Activated naive CD4-positive, alpha-beta T cell treated with anti-CD3 and anti-CD28 coated beads for 36 hours (primary cell): ENCODE measurements around the gene SERF1A. TPM values are rescaled to one million over a fixed set of nuclear protein-coding genes. Genes with fewer than 3 reads are reported as not detected.
"Not testable (repeated sequence)": the region's sequence is repeated elsewhere in the genome, so short reads cannot be mapped to it uniquely, and the experiment has no call there.

Experiments used
- CTCF ChIA-PET: fragments of 350-600 bp; sonication (Branson Sonifier 250); formaldehyde crosslinking; loops from one replicate; lab custom pipeline; 2021; ENCODE audit warnings: antibody characterized with exemption; lab: Charles Lee
- DNase-seq: peaks from one replicate; pipeline ENCODE4 v3.0.0-alpha.2; 2020
- H3K27ac Mint-ChIP-seq: one replicate; pipeline ENCODE4 v1.8.0; 2021; ENCODE audit warnings: mild to moderate bottlenecking, mixed read lengths
- H3K27me3 Mint-ChIP-seq: one replicate; pipeline ENCODE4 v1.8.0; 2021; ENCODE audit warnings: low read depth, mixed read lengths
- H3K36me3 Mint-ChIP-seq: one replicate; pipeline ENCODE4 v1.8.0; 2021; ENCODE audit warnings: low read depth, mixed read lengths
- H3K4me1 Mint-ChIP-seq: one replicate; pipeline ENCODE4 v1.8.0; 2021; ENCODE audit warnings: low read depth, mixed read lengths
- H3K4me3 Mint-ChIP-seq: one replicate; pipeline ENCODE4 v1.8.0; 2021; ENCODE audit warnings: mild to moderate bottlenecking, moderate library complexity, mixed read lengths
- H3K9me3 Mint-ChIP-seq: one replicate; pipeline ENCODE4 v1.8.0; 2021; ENCODE audit warnings: mixed read lengths
- intact Hi-C: fragments of 100-400 bp; cut with micrococcal nuclease; formaldehyde crosslinking; loops from one replicate; pipeline ENCODE4 v1.15.1; 2023
- total RNA-seq, 2 experiments: library from RNA; stranded (reverse); gene quantifications; one replicate each; pipeline ENCODE4 v1.2.3, GENCODE V29; 2021

SERF1A gene
- total RNA-seq = 10 to 100 TPM in 1 of 2 experiments, 1 to 10 TPM in 1; 10.0 to 10.7 TPM

- H3K4me3 Mint-ChIP-seq, DNase-seq, H3K4me1 Mint-ChIP-seq, H3K27me3 Mint-ChIP-seq, H3K27ac Mint-ChIP-seq, intact Hi-C loops, CTCF ChIA-PET, H3K9me3 Mint-ChIP-seq, H3K36me3 Mint-ChIP-seq: not testable (repeated sequence)
Measured at GRCh38 chr5:70900533-70901271, at the start of gene SERF1A. TSS of gene SERF1A (plus strand) at chr5:70900669. CDS start at chr5:70900870, 201 bp downstream.

GRCh38 chr5:70866778-70867177, 33.7 kb upstream of the SERF1A start:
- CTCF ChIA-PET, H3K4me1 Mint-ChIP-seq, H3K9me3 Mint-ChIP-seq, H3K27ac Mint-ChIP-seq, H3K27me3 Mint-ChIP-seq, H3K36me3 Mint-ChIP-seq, H3K4me3 Mint-ChIP-seq, DNase-seq, intact Hi-C loops: not testable (repeated sequence)

- H3K4me1 Mint-ChIP-seq, H3K27me3 Mint-ChIP-seq, H3K27ac Mint-ChIP-seq, CTCF ChIA-PET, intact Hi-C loops, H3K9me3 Mint-ChIP-seq, DNase-seq, H3K4me3 Mint-ChIP-seq, H3K36me3 Mint-ChIP-seq: not testable (repeated sequence)
Measured at GRCh38 chr5:70870626-70871025, 29.8 kb upstream of the SERF1A start.

- DNase-seq, CTCF ChIA-PET, H3K27ac Mint-ChIP-seq, intact Hi-C loops, H3K36me3 Mint-ChIP-seq, H3K4me1 Mint-ChIP-seq, H3K4me3 Mint-ChIP-seq, H3K9me3 Mint-ChIP-seq, H3K27me3 Mint-ChIP-seq: not testable (repeated sequence)
Measured at GRCh38 chr5:70896076-70896475, 4.4 kb upstream of the SERF1A start.

GRCh38 chr5:70901272-70901571, 753 bp downstream of the SERF1A start:
- H3K4me1 Mint-ChIP-seq, H3K4me3 Mint-ChIP-seq, H3K9me3 Mint-ChIP-seq, intact Hi-C loops, H3K27me3 Mint-ChIP-seq, H3K27ac Mint-ChIP-seq, DNase-seq, H3K36me3 Mint-ChIP-seq, CTCF ChIA-PET: not testable (repeated sequence)

GRCh38 chr5:70906624-70907023, 6.2 kb downstream of the SERF1A start:
- H3K9me3 Mint-ChIP-seq, DNase-seq, H3K4me3 Mint-ChIP-seq, H3K27me3 Mint-ChIP-seq, H3K27ac Mint-ChIP-seq, intact Hi-C loops, H3K4me1 Mint-ChIP-seq, CTCF ChIA-PET, H3K36me3 Mint-ChIP-seq: not testable (repeated sequence)

- DNase-seq, H3K27ac Mint-ChIP-seq, intact Hi-C loops, H3K36me3 Mint-ChIP-seq, H3K9me3 Mint-ChIP-seq, H3K27me3 Mint-ChIP-seq, H3K4me1 Mint-ChIP-seq, H3K4me3 Mint-ChIP-seq, CTCF ChIA-PET: not testable (repeated sequence)
Measured at GRCh38 chr5:70916829-70917228, 16.4 kb downstream of the SERF1A start.

GRCh38 chr5:70925211-70925562, 24.7 kb downstream of the SERF1A start:
- H3K4me1 Mint-ChIP-seq, H3K27me3 Mint-ChIP-seq, H3K27ac Mint-ChIP-seq, CTCF ChIA-PET, H3K36me3 Mint-ChIP-seq, H3K9me3 Mint-ChIP-seq, intact Hi-C loops, H3K4me3 Mint-ChIP-seq, DNase-seq: not testable (repeated sequence)

GRCh38 chr5:70931709-70932368, 31.4 kb downstream of the SERF1A start:
- intact Hi-C loops = not testable (repeated sequence)

GRCh38 chr5:70932560-70932959, 32.1 kb downstream of the SERF1A start:
- H3K9me3 Mint-ChIP-seq, H3K4me3 Mint-ChIP-seq, intact Hi-C loops, H3K27ac Mint-ChIP-seq, CTCF ChIA-PET, H3K27me3 Mint-ChIP-seq, DNase-seq, H3K36me3 Mint-ChIP-seq, H3K4me1 Mint-ChIP-seq: not testable (repeated sequence)

More at GRCh38 chr5:70931709-70932368, 31.4 kb downstream of the SERF1A start:
- H3K27me3 Mint-ChIP-seq, H3K36me3 Mint-ChIP-seq, H3K9me3 Mint-ChIP-seq, H3K27ac Mint-ChIP-seq, H3K4me1 Mint-ChIP-seq, H3K4me3 Mint-ChIP-seq, CTCF ChIA-PET, DNase-seq: not testable (repeated sequence)

GRCh38 chr5:70953068-70953467, 52.6 kb downstream of the SERF1A start:
- H3K4me3 Mint-ChIP-seq, H3K4me1 Mint-ChIP-seq, H3K36me3 Mint-ChIP-seq, DNase-seq, intact Hi-C loops, H3K9me3 Mint-ChIP-seq, H3K27ac Mint-ChIP-seq, CTCF ChIA-PET, H3K27me3 Mint-ChIP-seq: not testable (repeated sequence)
